HepG2 (cell line): ENCODE results near the gene ZNF385B. TPM values are rescaled to one million over a fixed set of nuclear protein-coding genes. Genes with fewer than 3 reads are reported as not detected.

Source experiments
- ATAC-seq: fragments of 200-7000 bp; cut with Tn5 transposase; 3 replicates; pipeline ENCODE4 v1.9.1; 2020; ENCODE audit warnings: mild to moderate bottlenecking, moderate library complexity
- BruUV-seq: library from RNA; stranded (reverse); fragments of 400-500 nt; replicated peaks from 2 replicates; lab custom pipeline; 2021; lab: Mats Ljungman, UMichigan
- CTCF ChIA-PET: fragments of 300-600 bp; formaldehyde crosslinking; extraction: SDS; loops from one replicate; lab custom pipeline; 2021; ENCODE audit warnings: low total read pairs, inconsistent platforms, low intra/inter-chr PET ratio; lab: Yijun Ruan, JAX
- POLR2A ChIA-PET: fragments of 350-600 bp; sonication (Branson Sonifier 250); formaldehyde crosslinking; loops from one replicate; lab custom pipeline; 2020; ENCODE audit warnings: antibody characterized with exemption, inconsistent platforms; lab: Yijun Ruan, JAX
- DNase-seq: peaks from one replicate; pipeline ENCODE4 v3.0.0-alpha.2; 2015; ENCODE audit warnings: low spot score
- FAIRE-seq: peaks from 3 replicates; lab custom pipeline; 2011; peaks lifted over from hg19 to GRCh38; lab: Jason Lieb, UNC
- H2AFZ ChIP-seq: one replicate; pipeline ENCODE4 v1.6.1; 2011; ENCODE audit warnings: low read length, inconsistent platforms
- H3K27ac ChIP-seq: fragments of 300-600 bp; 3 replicates; pipeline ENCODE4 v1.8.0; 2011; ENCODE audit warnings: mixed run types, mild to moderate bottlenecking, mixed read lengths, low read length, inconsistent platforms; ENCODE audit not compliant: insufficient read depth; ENCODE audit errors: extremely low read length
- H3K27me3 ChIP-seq, 2 experiments: fragments of 200-600 bp in 1 of 2; 2 replicates in 1 of 2; 3 replicates in 1 of 2; pipeline versions ENCODE4 v1.6.0 to v1.8.0; 2011; ENCODE audit warnings: low read length in 2 of 2, mild to moderate bottlenecking in 2 of 2, moderate library complexity in 2 of 2, inconsistent platforms in 1 of 2; ENCODE audit not compliant: insufficient read depth in 2 of 2, control insufficient read depth in 1 of 2
- H3K36me3 ChIP-seq, 2 experiments: fragments of 200-600 bp in 1 of 2; replicated peaks in 1 of 2; 2 replicates in 1 of 2; 3 replicates in 1 of 2; pipeline versions ENCODE4 v1.5.1 to v1.8.0; 2011; ENCODE audit warnings: low read length in 2 of 2, inconsistent platforms in 1 of 2; ENCODE audit not compliant: insufficient read depth in 2 of 2, control insufficient read depth in 1 of 2
- H3K4me1 ChIP-seq: 2 replicates; pipeline ENCODE4 v1.5.1; 2012; ENCODE audit warnings: low read length, inconsistent platforms; ENCODE audit not compliant: insufficient read depth
- H3K4me2 ChIP-seq: 2 replicates; pipeline ENCODE4 v1.6.0; 2011; ENCODE audit warnings: low read depth, low read length, inconsistent platforms
- H3K4me3 ChIP-seq, 3 experiments: fragments of 200-600 bp in 1 of 3; sonication (generic), shearing (Covaris generic) in 1 of 3; replicated peaks in 1 of 3; 2 replicates each; pipeline ENCODE4 v1.5.1; 2011 to 2016; ENCODE audit warnings: low read length in 3 of 3, inconsistent platforms in 2 of 3, low read depth in 2 of 3, mild to moderate bottlenecking in 2 of 3, control low read depth in 1 of 3, mixed read lengths in 1 of 3; ENCODE audit not compliant: insufficient read depth in 1 of 3
- H3K79me2 ChIP-seq: one replicate; pipeline ENCODE4 v1.6.1; 2011; ENCODE audit warnings: low read length, inconsistent platforms; ENCODE audit not compliant: insufficient read depth
- H3K9ac ChIP-seq: 2 replicates; pipeline ENCODE4 v1.6.0; 2011; ENCODE audit warnings: mild to moderate bottlenecking, low read depth, low read length, inconsistent platforms; ENCODE audit not compliant: insufficient read depth
- H3K9me3 ChIP-seq: 2 replicates; pipeline ENCODE4 v1.5.1; 2012; ENCODE audit warnings: mild to moderate bottlenecking, low read length
- H4K20me1 ChIP-seq: 2 replicates; pipeline ENCODE4 v1.6.0; 2011; ENCODE audit warnings: inconsistent platforms, mild to moderate bottlenecking, low read length, moderate library complexity; ENCODE audit not compliant: insufficient read depth
- CEBPZ ChIP-seq: IDR thresholded peaks from 2 replicates; pipeline ENCODE4 v1.6.1; 2012; ENCODE audit warnings: low read length, improper control_type of control experiment
- GABPA ChIP-seq, 2 experiments: IDR thresholded peaks; 2 replicates each; pipeline ENCODE4 v1.6.1; 2011 to 2016; ENCODE audit warnings: low read depth in 2 of 2, low read length in 1 of 2, missing biosample characterization in 1 of 2, missing genetic modification characterization in 1 of 2
- LRRFIP1 ChIP-seq: sonication (generic); formaldehyde crosslinking; conservative IDR thresholded peaks from 2 replicates; pipeline ENCODE4 v1.4.0; 2020; ENCODE audit warnings: missing genetic modification reagents
- MATR3 ChIP-seq: sonication (generic); formaldehyde crosslinking; IDR thresholded peaks from 2 replicates; pipeline ENCODE4 v1.4.0; 2020; ENCODE audit warnings: missing genetic modification reagents
- NR3C1 ChIP-seq: sonication (generic); formaldehyde crosslinking; IDR thresholded peaks from 2 replicates; pipeline ENCODE4 v1.4.0; 2020; ENCODE audit warnings: missing genetic modification reagents
- SMAD3 ChIP-seq: sonication (generic); formaldehyde crosslinking; IDR thresholded peaks from 2 replicates; pipeline ENCODE4 v1.4.0; 2020; ENCODE audit warnings: missing genetic modification reagents
- SMC3 ChIP-seq: IDR thresholded peaks from 2 replicates; pipeline ENCODE4 v1.6.1; 2011; ENCODE audit warnings: low read length, improper control_type of control experiment
- SNRNP70 ChIP-seq: fragments of 200-400 bp; formaldehyde crosslinking; IDR thresholded peaks from 2 replicates; pipeline ENCODE4 v1.6.1; 2017; ENCODE audit warnings: mild to moderate bottlenecking, low read depth, low read length, moderate library complexity
- ZBTB46 ChIP-seq: sonication (generic); formaldehyde crosslinking; IDR thresholded peaks from 2 replicates; pipeline ENCODE4 v1.4.0; 2020; ENCODE audit warnings: mild to moderate bottlenecking, missing genetic modification reagents, borderline replicate concordance
- ZNF354B ChIP-seq: sonication (generic); formaldehyde crosslinking; IDR thresholded peaks from 2 replicates; pipeline ENCODE4 v1.8.0; 2022; ENCODE audit warnings: mild to moderate bottlenecking, missing genetic modification reagents
- ZNF530 ChIP-seq: sonication (generic); formaldehyde crosslinking; IDR thresholded peaks from 2 replicates; pipeline ENCODE4 v1.5.0; 2020; ENCODE audit warnings: low read depth, mild to moderate bottlenecking, missing genetic modification reagents
- ZNF589 ChIP-seq: sonication (generic); formaldehyde crosslinking; conservative IDR thresholded peaks from 2 replicates; pipeline ENCODE4 v1.8.0; 2022; ENCODE audit warnings: mild to moderate bottlenecking, moderate library complexity, missing genetic modification reagents
- ZNF709 ChIP-seq: sonication (generic); formaldehyde crosslinking; IDR thresholded peaks from 2 replicates; pipeline ENCODE4 v1.5.0; 2020; ENCODE audit warnings: mild to moderate bottlenecking, missing genetic modification reagents
- ZNF747 ChIP-seq: sonication (generic); formaldehyde crosslinking; IDR thresholded peaks from 2 replicates; pipeline ENCODE4 v1.8.1; 2023; ENCODE audit warnings: missing genetic modification reagents, mild to moderate bottlenecking, borderline replicate concordance
- WGBS: methylation state at CpG from one replicate; pipeline ENCODE4 v1.1.6; 2017; ENCODE audit warnings: low lambda C conversion rate; 5-methylcytosine and 5-hydroxymethylcytosine counted together
- in situ Hi-C: cut with HindIII; loops from 2 replicates; pipeline ENCODE4 v1.10.0; 2017; ENCODE audit warnings: low pct_unique_long_range_greater_than_20kb; ENCODE audit not compliant: extremely low pct_ligation_motif_present
- intact Hi-C: fragments of 100-400 bp; cut with micrococcal nuclease; formaldehyde crosslinking; loops from one replicate; pipeline ENCODE4 v1.10.0; 2022; ENCODE audit not compliant: unreplicated experiment
- polyA plus RNA-seq, 8 experiments: library from polyadenylated mRNA; depleted of rRNA in 3 of 8; stranded (reverse) in 7 of 8; unstranded in 1 of 8; fragments of >200 nt; fragmentation: Illumina TruSeq in 4 of 8; extraction: Trizol in 4 of 8; gene quantifications; 2 replicates each; pipeline versions ENCODE4 v1.2.1 to v1.2.3, GENCODE V29; 2011 to 2016; ENCODE audit warnings: low read depth in 4 of 8, missing spikeins in 1 of 8, mixed read lengths in 1 of 8; ENCODE audit not compliant: insufficient read depth in 1 of 8
- total RNA-seq, 5 experiments: library from RNA; depleted of rRNA; stranded (reverse); fragments of >200 nt; fragmentation: Illumina TruSeq; extraction: Trizol; gene quantifications; 2 replicates each; pipeline ENCODE4 v1.2.3, GENCODE V29; 2016; ENCODE audit warnings: low read depth in 1 of 5
- TF ChIP-seq, protein P1 (sequence below): sonication (generic); formaldehyde crosslinking; IDR thresholded peaks from 2 replicates; pipeline ENCODE4 v1.4.0; 2020; ENCODE audit warnings: missing genetic modification reagents, borderline replicate concordance

Gene ZNF385B
- total and polyA plus RNA-seq, 2 of the 13 experiments (the other 11 are each of a cell fraction or from before 2014, with no cell fraction given), result 3.3 to 6.7 TPM

- no peak for ATAC-seq
- H3K27me3 ChIP-seq, result no peaks in the 10 kb centered on the region; a peak in 1 of 5 replicates
- H3K79me2 ChIP-seq, result no peaks in the 10 kb centered on the region
- CTCF ChIA-PET, result no interaction called here
- no peak overlapping the region for H2AFZ ChIP-seq
- TF ChIP-seq ZNF589 (CRISPR knock-in tag) (no peak), CEBPZ (no peak), MATR3 (CRISPR knock-in tag) (no peak), SMAD3 (no peak), ZNF530 (CRISPR knock-in tag) (no peak), LRRFIP1 (no peak), SNRNP70 (no peak), NR3C1 (CRISPR knock-in tag) (no peak), ZBTB46 (CRISPR knock-in tag) (no peak), SMC3 (no peak), GABPA (IDR thresholded peaks at IDR 0.05; ENCODE audit: low read depth, low read length) (no peak), GABPA (CRISPR knock-in tag; IDR thresholded peaks at IDR 0.05; ENCODE audit: low read depth) (no peak), ZNF709 (CRISPR knock-in tag) (no peak), ZNF354B (CRISPR knock-in tag) (no peak), ZNF747 (CRISPR knock-in tag) (no peak)
- TF ChIP-seq, protein P1, sequence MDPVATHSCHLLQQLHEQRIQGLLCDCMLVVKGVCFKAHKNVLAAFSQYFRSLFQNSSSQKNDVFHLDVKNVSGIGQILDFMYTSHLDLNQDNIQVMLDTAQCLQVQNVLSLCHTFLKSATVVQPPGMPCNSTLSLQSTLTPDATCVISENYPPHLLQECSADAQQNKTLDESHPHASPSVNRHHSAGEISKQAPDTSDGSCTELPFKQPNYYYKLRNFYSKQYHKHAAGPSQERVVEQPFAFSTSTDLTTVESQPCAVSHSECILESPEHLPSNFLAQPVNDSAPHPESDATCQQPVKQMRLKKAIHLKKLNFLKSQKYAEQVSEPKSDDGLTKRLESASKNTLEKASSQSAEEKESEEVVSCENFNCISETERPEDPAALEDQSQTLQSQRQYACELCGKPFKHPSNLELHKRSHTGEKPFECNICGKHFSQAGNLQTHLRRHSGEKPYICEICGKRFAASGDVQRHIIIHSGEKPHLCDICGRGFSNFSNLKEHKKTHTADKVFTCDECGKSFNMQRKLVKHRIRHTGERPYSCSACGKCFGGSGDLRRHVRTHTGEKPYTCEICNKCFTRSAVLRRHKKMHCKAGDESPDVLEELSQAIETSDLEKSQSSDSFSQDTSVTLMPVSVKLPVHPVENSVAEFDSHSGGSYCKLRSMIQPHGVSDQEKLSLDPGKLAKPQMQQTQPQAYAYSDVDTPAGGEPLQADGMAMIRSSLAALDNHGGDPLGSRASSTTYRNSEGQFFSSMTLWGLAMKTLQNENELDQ (CRISPR knock-in tag), result no peak
- TF ChIP-seq, all 625 proteins: peak for 0
- BruUV-seq, result no TSS peak
- H4K20me1 ChIP-seq, result no peaks in the 10 kb centered on the region
- H3K27ac ChIP-seq, result no peak overlapping the region
- no peaks in the 10 kb centered on the region for H3K36me3 ChIP-seq
- no peaks in the 10 kb centered on the region for H3K4me1 ChIP-seq
- intact Hi-C loops, result no loop called here
- FAIRE-seq, result no peak
- peaks cover 12% of the 10 kb centered on the region for H3K9me3 ChIP-seq
- in situ Hi-C loops, result no loop called here
- no peak overlapping the region for H3K9ac ChIP-seq
- no peak overlapping the region for H3K4me3 ChIP-seq
- 4% methylated on average over 1 of the region's 1 CpG for WGBS
- POLR2A ChIA-PET, result no interaction called here
- no peak for DNase-seq
- H3K4me2 ChIP-seq, result no peak overlapping the region
Observed at GRCh38 chr2:179622112-179622511, 239.3 kb downstream of the ZNF385B start.
